Neuronal stem cell (in vitro differentiated cells): ENCODE data around the gene CMTM3.

Source experiments
- DNase-seq: peaks from one replicate; pipeline ENCODE4 v3.0.0-alpha.2; 2013; ENCODE audit warnings: low spot score
- H2AFZ ChIP-seq: one replicate; pipeline ENCODE4 v1.6.1; 2013; ENCODE audit warnings: mild to moderate bottlenecking, low read length, inconsistent platforms
- H2AK5ac ChIP-seq: 2 replicates; pipeline ENCODE4 v1.6.1; 2013; ENCODE audit warnings: low read depth, mild to moderate bottlenecking, inconsistent platforms, low read length, moderate library complexity, mixed read lengths
- H2BK120ac ChIP-seq: 2 replicates; pipeline ENCODE4 v1.6.1; 2013; ENCODE audit warnings: low read depth, mild to moderate bottlenecking, inconsistent platforms, low read length, moderate library complexity, mixed read lengths
- H2BK12ac ChIP-seq: one replicate; pipeline ENCODE4 v1.6.1; 2013; ENCODE audit warnings: low read length, inconsistent platforms
- H2BK15ac ChIP-seq: 2 replicates; pipeline ENCODE4 v1.6.1; 2013; ENCODE audit warnings: mild to moderate bottlenecking, low read length, inconsistent platforms, mixed read lengths
- H2BK5ac ChIP-seq: one replicate; pipeline ENCODE4 v1.6.1; 2013; ENCODE audit warnings: inconsistent platforms, mild to moderate bottlenecking, low read length, moderate library complexity
- H3K14ac ChIP-seq: one replicate; pipeline ENCODE4 v1.6.1; 2013; ENCODE audit warnings: low read length, inconsistent platforms
- H3K18ac ChIP-seq: 2 replicates; pipeline ENCODE4 v1.6.1; 2013; ENCODE audit warnings: low read length, inconsistent platforms
- H3K23ac ChIP-seq: 2 replicates; pipeline ENCODE4 v1.6.1; 2013; ENCODE audit warnings: low read depth, mild to moderate bottlenecking, mixed read lengths, low read length, inconsistent platforms; ENCODE audit not compliant: poor library complexity
- H3K27ac ChIP-seq: replicated peaks from 3 replicates; pipeline ENCODE4 v1.5.1; 2013; ENCODE audit warnings: low read length, inconsistent platforms
- H3K27me3 ChIP-seq, 3 experiments: 2 replicates each; pipeline ENCODE4 v1.6.1; 2013; ENCODE audit warnings: low read length in 3 of 3, mild to moderate bottlenecking in 2 of 3, inconsistent platforms in 1 of 3, low read depth in 1 of 3, mixed read lengths in 1 of 3, moderate library complexity in 1 of 3; ENCODE audit not compliant: control insufficient read depth in 3 of 3, insufficient read depth in 3 of 3
- H3K36me3 ChIP-seq, 2 donors: replicated peaks in 1 of 2; 2 replicates each; pipeline ENCODE4 v1.6.1; 2013; ENCODE audit warnings: low read length in 2 of 2; ENCODE audit not compliant: control insufficient read depth in 2 of 2, insufficient read depth in 2 of 2
- H3K4ac ChIP-seq: 2 replicates; pipeline ENCODE4 v1.6.1; 2013; ENCODE audit warnings: inconsistent platforms, mild to moderate bottlenecking, low read length, moderate library complexity
- H3K4me1 ChIP-seq, 2 donors: 1 replicate in 1 of 2; 2 replicates in 1 of 2; pipeline ENCODE4 v1.6.1; 2013; ENCODE audit warnings: low read length in 2 of 2, low read depth in 1 of 2; ENCODE audit not compliant: control insufficient read depth in 2 of 2, insufficient read depth in 1 of 2
- H3K4me2 ChIP-seq: one replicate; pipeline ENCODE4 v1.6.1; 2013; ENCODE audit warnings: mild to moderate bottlenecking, low read length, inconsistent platforms; ENCODE audit not compliant: insufficient read depth, poor library complexity, severe bottlenecking
- H3K4me3 ChIP-seq, 2 donors: 2 replicates each; pipeline ENCODE4 v1.5.1; 2013; ENCODE audit warnings: low read length in 2 of 2, mild to moderate bottlenecking in 2 of 2, inconsistent platforms in 1 of 2, moderate library complexity in 1 of 2
- H3K79me1 ChIP-seq: one replicate; pipeline ENCODE4 v1.6.1; 2013; ENCODE audit warnings: low read depth, mild to moderate bottlenecking, inconsistent platforms, low read length, moderate library complexity
- H3K9ac ChIP-seq: one replicate; pipeline ENCODE4 v1.6.1; 2013; ENCODE audit warnings: mild to moderate bottlenecking, low read depth, low read length, inconsistent platforms; ENCODE audit not compliant: poor library complexity
- H3K9me3 ChIP-seq, 2 donors: replicated peaks in 1 of 2; 2 replicates each; pipeline versions ENCODE3 to v1.6.1; 2013; ENCODE audit warnings: low read length in 2 of 2, mild to moderate bottlenecking in 2 of 2, inconsistent platforms in 1 of 2, low read depth in 1 of 2, mixed read lengths in 1 of 2, moderate library complexity in 1 of 2; ENCODE audit not compliant: control insufficient read depth in 2 of 2, insufficient read depth in 1 of 2
- H4K8ac ChIP-seq: one replicate; pipeline ENCODE4 v1.6.1; 2013; ENCODE audit warnings: low read depth, mild to moderate bottlenecking, inconsistent platforms, low read length, moderate library complexity
- H4K91ac ChIP-seq: one replicate; pipeline ENCODE4 v1.6.1; 2013; ENCODE audit warnings: low read length, low read depth, mild to moderate bottlenecking, inconsistent platforms; ENCODE audit not compliant: poor library complexity
- WGBS, 2 donors: extraction: QIAGEN DNeasy Blood & Tissue Kit; methylation state at CpG; one replicate each; pipeline ENCODE4 v1.1.7; 2013; ENCODE audit warnings: missing lambda C conversion rate in 2 of 2, mixed read lengths in 1 of 2; ENCODE audit not compliant: insufficient read length in 2 of 2, insufficient replicate concordance in 1 of 2; ENCODE audit errors: extremely low coverage in 2 of 2; 5-methylcytosine and 5-hydroxymethylcytosine counted together

The CMTM3 gene

GRCh38 chr16:66574081-66574480, 30.4 kb upstream of the CMTM3 start:
- Histone ChIP-seq H3K36me3 (no peaks in the 10 kb centered on the region), H3K27me3 (peaks cover 0 to 14% (median 13%) of the 10 kb centered on the region in 3 experiments), H2BK12ac (no peak overlapping the region), H2BK15ac (no peak overlapping the region), H3K79me1 (no peaks in the 10 kb centered on the region), H3K18ac (no peak overlapping the region), H3K4me1 (no peaks in the 10 kb centered on the region), H3K14ac (no peak overlapping the region), H3K9ac (no peak overlapping the region), H3K4ac (no peak overlapping the region), H2BK5ac (no peak overlapping the region), H3K23ac (no peak overlapping the region), H3K27ac (no peak overlapping the region), H4K91ac (no peak overlapping the region), H2AK5ac (no peak overlapping the region), H3K4me3 (no peak overlapping the region), H3K9me3 (no peaks in the 10 kb centered on the region), H2BK120ac (no peak overlapping the region), H3K4me2 (no peak overlapping the region), H2AFZ (no peak overlapping the region), H4K8ac (no peak overlapping the region)
- no peak for DNase-seq
- 100% methylated on average over 1 of the region's 1 CpG; no CpG with 5 or more reads in 1 of the 2 donors for WGBS, 2 donors

- H3K79me1 ChIP-seq: no peaks in the 10 kb centered on the region
- H3K4me2 ChIP-seq: no peak overlapping the region
- H3K23ac ChIP-seq: no peak overlapping the region
- H3K27me3 ChIP-seq: peaks cover 0 to 18% (median 14%) of the 10 kb centered on the region in 3 experiments
- H2BK12ac ChIP-seq: no peak overlapping the region
- no peaks in the 10 kb centered on the region for H3K4me1 ChIP-seq
- H4K91ac ChIP-seq: no peak overlapping the region
- no peaks in the 10 kb centered on the region for H3K36me3 ChIP-seq
- H4K8ac ChIP-seq: no peak overlapping the region
- no peak overlapping the region for H3K4me3 ChIP-seq
- H2BK5ac ChIP-seq: no peak overlapping the region
- H2AK5ac ChIP-seq: no peak overlapping the region
- H3K18ac ChIP-seq: no peak overlapping the region
- WGBS, 2 donors: no CpG with 5 or more reads among the region's 3 CpGs
- H3K27ac ChIP-seq: no peak overlapping the region
- no peak overlapping the region for H3K14ac ChIP-seq
- H2AFZ ChIP-seq: no peak overlapping the region
- no peaks in the 10 kb centered on the region for H3K9me3 ChIP-seq
- H2BK120ac ChIP-seq: no peak overlapping the region
- no peak for DNase-seq
- no peak overlapping the region for H3K4ac ChIP-seq
- H3K9ac ChIP-seq: no peak overlapping the region
- no peak overlapping the region for H2BK15ac ChIP-seq
Measured at GRCh38 chr16:66574531-66574930, 30.0 kb upstream of the CMTM3 start.

GRCh38 chr16:66575060-66575459, 29.4 kb upstream of the CMTM3 start:
- DNase-seq: no peak
- no peak overlapping the region for H3K18ac ChIP-seq
- H4K91ac ChIP-seq: no peak overlapping the region
- no peak overlapping the region for H2BK15ac ChIP-seq
- H2BK12ac ChIP-seq: no peak overlapping the region
- H3K9me3 ChIP-seq: no peaks in the 10 kb centered on the region
- no peak overlapping the region for H2AK5ac ChIP-seq
- no peak overlapping the region for H2BK5ac ChIP-seq
- H3K27ac ChIP-seq: no peak overlapping the region
- no peak overlapping the region for H4K8ac ChIP-seq
- no peak overlapping the region for H3K4ac ChIP-seq
- no peak overlapping the region for H2AFZ ChIP-seq
- H3K4me3 ChIP-seq: no peak overlapping the region
- H2BK120ac ChIP-seq: no peak overlapping the region
- no peak overlapping the region for H3K14ac ChIP-seq
- H3K9ac ChIP-seq: no peak overlapping the region
- H3K36me3 ChIP-seq: no peaks in the 10 kb centered on the region
- H3K23ac ChIP-seq: no peak overlapping the region
- H3K79me1 ChIP-seq: no peaks in the 10 kb centered on the region
- no CpG with 5 or more reads among the region's 3 CpGs for WGBS, 2 donors
- H3K27me3 ChIP-seq: peaks cover 0 to 18% (median 14%) of the 10 kb centered on the region in 3 experiments
- H3K4me2 ChIP-seq: no peak overlapping the region
- peaks cover 0 to under 1% of the 10 kb centered on the region in 2 donors for H3K4me1 ChIP-seq

- Histone ChIP-seq H2BK5ac (no peak overlapping the region), H3K27ac (no peak overlapping the region), H3K9me3 (no peaks in the 10 kb centered on the region), H4K8ac (no peak overlapping the region), H3K14ac (no peak overlapping the region), H2BK15ac (no peak overlapping the region), H2AFZ (no peak overlapping the region), H3K9ac (no peak overlapping the region), H3K36me3 (no peaks in the 10 kb centered on the region), H3K4me3 (no peak overlapping the region), H4K91ac (no peak overlapping the region), H3K23ac (no peak overlapping the region), H3K18ac (no peak overlapping the region), H2BK120ac (no peak overlapping the region), H3K27me3 (peaks cover 0 to 18% (median 14%) of the 10 kb centered on the region in 3 experiments), H2BK12ac (no peak overlapping the region), H3K4me2 (no peak overlapping the region), H2AK5ac (no peak overlapping the region), H3K4me1 (peaks cover 8 to 10% of the 10 kb centered on the region in 2 donors), H3K79me1 (no peaks in the 10 kb centered on the region), H3K4ac (no peak overlapping the region)
- WGBS, 2 donors: no CpG with 5 or more reads among the region's 5 CpGs
- no peak for DNase-seq
Measured at GRCh38 chr16:66576296-66576695, 28.2 kb upstream of the CMTM3 start.
